SK-N-SH (cell line): ENCODE results near the gene EGLN3. TPM values are rescaled to one million over a fixed set of nuclear protein-coding genes. Genes with fewer than 3 reads are reported as not detected.

Source experiments
- CTCF ChIA-PET: fragments of 300-600, 350-600 bp; formaldehyde crosslinking; extraction: SDS; loops from one replicate; lab custom pipeline; 2021; lab: Yijun Ruan, JAX
- POLR2A ChIA-PET: fragments of 350-600 bp; sonication (Branson Sonifier 250); formaldehyde crosslinking; extraction: SDS; loops from one replicate; lab custom pipeline; 2020; ENCODE audit warnings: antibody characterized with exemption, inconsistent platforms; lab: Yijun Ruan, JAX
- DNase-seq: peaks from one replicate; pipeline ENCODE4 v3.0.0; 2012
- H2AFZ ChIP-seq: fragments of 200-600 bp; sonication (generic); 2 replicates; pipeline ENCODE4 v1.8.1; 2016; ENCODE audit warnings: antibody characterized with exemption, mild to moderate bottlenecking, low read depth
- H3F3A ChIP-seq: fragments of 200-600 bp; sonication (generic); replicated peaks from 2 replicates; pipeline ENCODE3; 2016; ENCODE audit warnings: antibody characterized with exemption, mild to moderate bottlenecking; ENCODE audit not compliant: insufficient read depth
- H3K27ac ChIP-seq, 2 experiments: fragments of 200-500 bp in 1 of 2; fragments of 200-600 bp in 1 of 2; sonication (Bioruptor generic) in 1 of 2; sonication (generic), shearing (Covaris generic) in 1 of 2; 2 replicates each; pipeline versions ENCODE4 v1.5.1 to v1.6.1; 2014 to 2016; ENCODE audit warnings: low read depth in 2 of 2, inconsistent platforms in 1 of 2, low read length in 1 of 2, mild to moderate bottlenecking in 1 of 2, mixed read lengths in 1 of 2
- H3K27me3 ChIP-seq: fragments of 200-600 bp; sonication (generic), shearing (Covaris generic); 2 replicates; pipeline ENCODE4 v1.6.1; 2016; ENCODE audit warnings: mixed run types; ENCODE audit not compliant: insufficient read depth
- H3K36me3 ChIP-seq, 2 experiments: fragments of 200-500 bp in 1 of 2; fragments of 200-600 bp in 1 of 2; sonication (Bioruptor generic) in 1 of 2; sonication (generic) in 1 of 2; replicated peaks in 1 of 2; 2 replicates each; pipeline versions ENCODE3 to v1.5.1; 2014 to 2016; ENCODE audit warnings: low read length in 1 of 2, mild to moderate bottlenecking in 1 of 2; ENCODE audit not compliant: insufficient read depth in 2 of 2, control insufficient read depth in 1 of 2
- H3K4me1 ChIP-seq, 2 experiments: fragments of 200-500 bp in 1 of 2; fragments of 200-600 bp in 1 of 2; sonication (Bioruptor generic) in 1 of 2; sonication (generic), shearing (Covaris generic) in 1 of 2; 2 replicates each; pipeline versions ENCODE4 v1.5.1 to v1.6.1; 2014 to 2016; ENCODE audit warnings: low read depth in 1 of 2, low read length in 1 of 2, mixed run types in 1 of 2; ENCODE audit not compliant: insufficient read depth in 2 of 2, control insufficient read depth in 1 of 2
- H3K4me2 ChIP-seq: fragments of 200-600 bp; sonication (generic), shearing (Covaris generic); 2 replicates; pipeline ENCODE4 v1.6.1; 2017; ENCODE audit warnings: mixed run types
- H3K4me3 ChIP-seq, 2 experiments: fragments of 200-500 bp in 1 of 2; fragments of 200-600 bp in 1 of 2; sonication (Bioruptor generic) in 1 of 2; sonication (generic), shearing (Covaris generic) in 1 of 2; 2 replicates each; pipeline versions ENCODE4 v1.5.1 to v1.8.1; 2014 to 2016; ENCODE audit warnings: low read depth in 2 of 2, inconsistent platforms in 1 of 2, low read length in 1 of 2, mild to moderate bottlenecking in 1 of 2, mixed read lengths in 1 of 2, moderate library complexity in 1 of 2
- H3K79me2 ChIP-seq: fragments of 200-600 bp; sonication (generic); 2 replicates; pipeline ENCODE4 v1.8.1; 2017; ENCODE audit warnings: mild to moderate bottlenecking; ENCODE audit not compliant: insufficient read depth
- H3K9ac ChIP-seq: fragments of 200-600 bp; sonication (generic); 2 replicates; pipeline ENCODE4 v1.6.1; 2017; ENCODE audit warnings: mixed run types
- H3K9me2 ChIP-seq: fragments of 200-600 bp; sonication (generic); 2 replicates; pipeline ENCODE4 v1.6.1; 2017; ENCODE audit warnings: mixed run types
- H3K9me3 ChIP-seq: fragments of 200-600 bp; sonication (generic); 2 replicates; pipeline ENCODE4 v1.6.1; 2017; ENCODE audit warnings: mixed run types, mild to moderate bottlenecking, moderate library complexity
- H4K20me1 ChIP-seq: fragments of 200-600 bp; sonication (generic); 2 replicates; pipeline ENCODE4 v1.6.1; 2017; ENCODE audit warnings: mild to moderate bottlenecking, mixed run types; ENCODE audit not compliant: insufficient read depth
- ELF1 ChIP-seq: IDR thresholded peaks from 2 replicates; pipeline ENCODE4 v1.4.0; 2012
- EP300 ChIP-seq, 2 experiments: IDR thresholded peaks; 2 replicates each; pipeline versions ENCODE4 v1.4.0 to v1.6.1; 2012; ENCODE audit warnings: borderline replicate concordance in 1 of 2, low read depth in 1 of 2, low read length in 1 of 2
- FOSL2 ChIP-seq: IDR thresholded peaks from 2 replicates; pipeline ENCODE4 v1.4.0; 2012; ENCODE audit warnings: low read depth, mild to moderate bottlenecking, moderate library complexity, borderline replicate concordance
- MEF2A ChIP-seq: IDR thresholded peaks from 2 replicates; pipeline ENCODE4 v1.4.0; 2012; ENCODE audit warnings: low read depth, borderline replicate concordance
- NRF1 ChIP-seq: IDR thresholded peaks from 2 replicates; pipeline ENCODE4 v1.6.1; 2012; ENCODE audit warnings: low read depth, mild to moderate bottlenecking, low read length
- RCOR1 ChIP-seq: fragments of 150-350 bp; IDR thresholded peaks from 2 replicates; pipeline ENCODE4 v1.6.1; 2017; ENCODE audit warnings: antibody characterized with exemption, low read length
- SMC3 ChIP-seq: IDR thresholded peaks from 2 replicates; pipeline ENCODE4 v1.6.1; 2012; ENCODE audit warnings: low read depth, low read length, improper control_type of control experiment
- TCF12 ChIP-seq: IDR thresholded peaks from 2 replicates; pipeline ENCODE4 v1.4.0; 2012
- TEAD4 ChIP-seq: IDR thresholded peaks from 2 replicates; pipeline ENCODE4 v1.4.0; 2012; ENCODE audit warnings: mild to moderate bottlenecking, borderline replicate concordance; ENCODE audit not compliant: insufficient read depth
- YY1 ChIP-seq: IDR thresholded peaks from 2 replicates; pipeline ENCODE4 v1.4.0; 2012; ENCODE audit warnings: low read depth, mild to moderate bottlenecking
- whole genome bisulfite sequencing: methylation state at CpG from one replicate; pipeline ENCODE4 v1.1.6; 2017; ENCODE audit warnings: low lambda C conversion rate; 5-methylcytosine and 5-hydroxymethylcytosine counted together
- polyA plus RNA-seq, 3 experiments: library from polyadenylated mRNA; depleted of rRNA; stranded (reverse); fragments of >200 nt; gene quantifications; 2 replicates each; pipeline ENCODE4 v1.2.3, GENCODE V29; 2012
- TF ChIP-seq, protein P1 (sequence below): IDR thresholded peaks from 2 replicates; pipeline ENCODE4 v1.6.1; 2012; ENCODE audit warnings: mild to moderate bottlenecking, low read depth, low read length, moderate library complexity
- TF ChIP-seq, protein P2 (sequence below): fragments of 200-600 bp; sonication (generic); IDR thresholded peaks from 2 replicates; pipeline ENCODE4 v1.6.1; 2017; ENCODE audit warnings: antibody characterized with exemption, mild to moderate bottlenecking, moderate library complexity
- TF ChIP-seq, protein P3 (sequence below): IDR thresholded peaks from 2 replicates; pipeline ENCODE4 v1.4.0; 2012; ENCODE audit warnings: low read depth
- TF ChIP-seq, protein P4 (sequence below): IDR thresholded peaks from 2 replicates; pipeline ENCODE4 v1.4.0; 2012; ENCODE audit warnings: low read depth, borderline replicate concordance
- TF ChIP-seq, protein P5 (sequence below): IDR thresholded peaks from 2 replicates; pipeline ENCODE4; 2012
- TF ChIP-seq, protein P6 (sequence below): fragments of 150-350 bp; IDR thresholded peaks from 2 replicates; pipeline ENCODE4 v1.6.1; 2016; ENCODE audit warnings: mild to moderate bottlenecking, low read depth, low read length
- TF ChIP-seq, protein P7 (sequence below): fragments of 150-350 bp; IDR thresholded peaks from 2 replicates; pipeline ENCODE4 v1.6.1; 2017; ENCODE audit warnings: antibody characterized with exemption, low read length, low read depth, borderline replicate concordance

Gene EGLN3
- polyA plus RNA-seq, 1 of the 3 experiments (the other 2 are of a cell fraction): 0.31 TPM

DNA sequence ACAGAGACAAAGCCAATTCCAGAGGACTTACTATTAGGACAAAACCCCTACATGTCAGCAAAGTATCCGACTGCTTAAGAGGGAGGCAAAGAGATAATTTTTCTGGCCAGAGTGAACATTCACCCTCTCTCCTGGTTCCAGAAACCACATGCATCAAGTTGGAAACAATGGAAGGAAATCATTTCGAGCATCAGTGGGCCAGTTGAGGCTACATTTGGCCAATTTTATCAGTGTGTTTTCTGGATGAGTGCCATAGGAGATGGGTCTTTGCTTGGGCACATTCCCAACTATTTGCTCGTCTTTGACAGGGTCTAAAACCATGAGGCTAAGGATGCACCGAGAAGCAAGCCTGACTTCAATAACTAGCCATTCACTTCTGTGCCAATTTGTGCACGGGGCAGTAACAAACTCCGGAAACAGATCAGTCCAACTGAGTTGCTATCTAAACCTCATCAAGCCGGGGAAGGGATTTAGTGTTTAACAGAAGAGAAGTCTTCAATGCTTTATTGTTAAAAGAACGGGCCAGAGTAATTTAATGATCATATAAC, 17.4 kb downstream of the EGLN3 start:
- Histone ChIP-seq H3K79me2 (no peaks in the 10 kb centered on the region), H3K9ac (no peak overlapping the region), H3K9me3 (no peaks in the 10 kb centered on the region), H3K9me2 (no peaks in the 10 kb centered on the region), H3K4me2 (no peak overlapping the region), H3K27me3 (no peaks in the 10 kb centered on the region), H3K4me1 (peaks cover 9 to 10% of the 10 kb centered on the region in 2 experiments; a peak in 2 of 4 replicates), H3K27ac (no peak overlapping the region), H3F3A (no peaks in the 10 kb centered on the region), H3K36me3 (no peaks in the 10 kb centered on the region), H4K20me1 (no peaks in the 10 kb centered on the region), H2AFZ (no peak overlapping the region), H3K4me3 (no peak overlapping the region)
- DNase-seq: no peak
- ChIA-PET CTCF (interaction anchor here (0.9 kb wide), 1 partner anchor 84 kb away, joined by 3 read pairs; no protein-coding TSS in a partner anchor), POLR2A (no interaction called here)
- 51% methylated on average over 8 of the region's 8 CpGs for WGBS
- no peak for TF ChIP-seq MEF2A
- TF ChIP-seq, protein P1, sequence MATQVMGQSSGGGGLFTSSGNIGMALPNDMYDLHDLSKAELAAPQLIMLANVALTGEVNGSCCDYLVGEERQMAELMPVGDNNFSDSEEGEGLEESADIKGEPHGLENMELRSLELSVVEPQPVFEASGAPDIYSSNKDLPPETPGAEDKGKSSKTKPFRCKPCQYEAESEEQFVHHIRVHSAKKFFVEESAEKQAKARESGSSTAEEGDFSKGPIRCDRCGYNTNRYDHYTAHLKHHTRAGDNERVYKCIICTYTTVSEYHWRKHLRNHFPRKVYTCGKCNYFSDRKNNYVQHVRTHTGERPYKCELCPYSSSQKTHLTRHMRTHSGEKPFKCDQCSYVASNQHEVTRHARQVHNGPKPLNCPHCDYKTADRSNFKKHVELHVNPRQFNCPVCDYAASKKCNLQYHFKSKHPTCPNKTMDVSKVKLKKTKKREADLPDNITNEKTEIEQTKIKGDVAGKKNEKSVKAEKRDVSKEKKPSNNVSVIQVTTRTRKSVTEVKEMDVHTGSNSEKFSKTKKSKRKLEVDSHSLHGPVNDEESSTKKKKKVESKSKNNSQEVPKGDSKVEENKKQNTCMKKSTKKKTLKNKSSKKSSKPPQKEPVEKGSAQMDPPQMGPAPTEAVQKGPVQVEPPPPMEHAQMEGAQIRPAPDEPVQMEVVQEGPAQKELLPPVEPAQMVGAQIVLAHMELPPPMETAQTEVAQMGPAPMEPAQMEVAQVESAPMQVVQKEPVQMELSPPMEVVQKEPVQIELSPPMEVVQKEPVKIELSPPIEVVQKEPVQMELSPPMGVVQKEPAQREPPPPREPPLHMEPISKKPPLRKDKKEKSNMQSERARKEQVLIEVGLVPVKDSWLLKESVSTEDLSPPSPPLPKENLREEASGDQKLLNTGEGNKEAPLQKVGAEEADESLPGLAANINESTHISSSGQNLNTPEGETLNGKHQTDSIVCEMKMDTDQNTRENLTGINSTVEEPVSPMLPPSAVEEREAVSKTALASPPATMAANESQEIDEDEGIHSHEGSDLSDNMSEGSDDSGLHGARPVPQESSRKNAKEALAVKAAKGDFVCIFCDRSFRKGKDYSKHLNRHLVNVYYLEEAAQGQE: no peak
- TF ChIP-seq, protein P2, sequence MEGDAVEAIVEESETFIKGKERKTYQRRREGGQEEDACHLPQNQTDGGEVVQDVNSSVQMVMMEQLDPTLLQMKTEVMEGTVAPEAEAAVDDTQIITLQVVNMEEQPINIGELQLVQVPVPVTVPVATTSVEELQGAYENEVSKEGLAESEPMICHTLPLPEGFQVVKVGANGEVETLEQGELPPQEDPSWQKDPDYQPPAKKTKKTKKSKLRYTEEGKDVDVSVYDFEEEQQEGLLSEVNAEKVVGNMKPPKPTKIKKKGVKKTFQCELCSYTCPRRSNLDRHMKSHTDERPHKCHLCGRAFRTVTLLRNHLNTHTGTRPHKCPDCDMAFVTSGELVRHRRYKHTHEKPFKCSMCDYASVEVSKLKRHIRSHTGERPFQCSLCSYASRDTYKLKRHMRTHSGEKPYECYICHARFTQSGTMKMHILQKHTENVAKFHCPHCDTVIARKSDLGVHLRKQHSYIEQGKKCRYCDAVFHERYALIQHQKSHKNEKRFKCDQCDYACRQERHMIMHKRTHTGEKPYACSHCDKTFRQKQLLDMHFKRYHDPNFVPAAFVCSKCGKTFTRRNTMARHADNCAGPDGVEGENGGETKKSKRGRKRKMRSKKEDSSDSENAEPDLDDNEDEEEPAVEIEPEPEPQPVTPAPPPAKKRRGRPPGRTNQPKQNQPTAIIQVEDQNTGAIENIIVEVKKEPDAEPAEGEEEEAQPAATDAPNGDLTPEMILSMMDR: no peak
- no peak for TF ChIP-seq RCOR1
- TF ChIP-seq, protein P3, sequence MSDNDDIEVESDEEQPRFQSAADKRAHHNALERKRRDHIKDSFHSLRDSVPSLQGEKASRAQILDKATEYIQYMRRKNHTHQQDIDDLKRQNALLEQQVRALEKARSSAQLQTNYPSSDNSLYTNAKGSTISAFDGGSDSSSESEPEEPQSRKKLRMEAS: no peak
- TF ChIP-seq FOSL2: no peak
- no peak for TF ChIP-seq ELF1
- no peak for TF ChIP-seq SMC3
- TF ChIP-seq TEAD4: no peak
- TF ChIP-seq NRF1: no peak
- no peak for TF ChIP-seq TCF12
- TF ChIP-seq, protein P4, sequence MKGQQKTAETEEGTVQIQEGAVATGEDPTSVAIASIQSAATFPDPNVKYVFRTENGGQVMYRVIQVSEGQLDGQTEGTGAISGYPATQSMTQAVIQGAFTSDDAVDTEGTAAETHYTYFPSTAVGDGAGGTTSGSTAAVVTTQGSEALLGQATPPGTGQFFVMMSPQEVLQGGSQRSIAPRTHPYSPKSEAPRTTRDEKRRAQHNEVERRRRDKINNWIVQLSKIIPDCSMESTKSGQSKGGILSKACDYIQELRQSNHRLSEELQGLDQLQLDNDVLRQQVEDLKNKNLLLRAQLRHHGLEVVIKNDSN: no peak
- TF ChIP-seq, protein P5, sequence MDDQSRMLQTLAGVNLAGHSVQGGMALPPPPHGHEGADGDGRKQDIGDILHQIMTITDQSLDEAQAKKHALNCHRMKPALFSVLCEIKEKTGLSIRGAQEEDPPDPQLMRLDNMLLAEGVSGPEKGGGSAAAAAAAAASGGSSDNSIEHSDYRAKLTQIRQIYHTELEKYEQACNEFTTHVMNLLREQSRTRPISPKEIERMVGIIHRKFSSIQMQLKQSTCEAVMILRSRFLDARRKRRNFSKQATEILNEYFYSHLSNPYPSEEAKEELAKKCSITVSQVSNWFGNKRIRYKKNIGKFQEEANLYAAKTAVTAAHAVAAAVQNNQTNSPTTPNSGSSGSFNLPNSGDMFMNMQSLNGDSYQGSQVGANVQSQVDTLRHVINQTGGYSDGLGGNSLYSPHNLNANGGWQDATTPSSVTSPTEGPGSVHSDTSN: no peak
- no peak for TF ChIP-seq YY1
- TF ChIP-seq EP300 (IDR thresholded peaks at IDR 0.05; ENCODE audit: borderline replicate concordance in 1 of 2, low read depth in 1 of 2, low read length in 1 of 2): no peak
- TF ChIP-seq, protein P6, sequence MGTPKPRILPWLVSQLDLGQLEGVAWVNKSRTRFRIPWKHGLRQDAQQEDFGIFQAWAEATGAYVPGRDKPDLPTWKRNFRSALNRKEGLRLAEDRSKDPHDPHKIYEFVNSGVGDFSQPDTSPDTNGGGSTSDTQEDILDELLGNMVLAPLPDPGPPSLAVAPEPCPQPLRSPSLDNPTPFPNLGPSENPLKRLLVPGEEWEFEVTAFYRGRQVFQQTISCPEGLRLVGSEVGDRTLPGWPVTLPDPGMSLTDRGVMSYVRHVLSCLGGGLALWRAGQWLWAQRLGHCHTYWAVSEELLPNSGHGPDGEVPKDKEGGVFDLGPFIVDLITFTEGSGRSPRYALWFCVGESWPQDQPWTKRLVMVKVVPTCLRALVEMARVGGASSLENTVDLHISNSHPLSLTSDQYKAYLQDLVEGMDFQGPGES: no peak
- TF ChIP-seq, protein P7, sequence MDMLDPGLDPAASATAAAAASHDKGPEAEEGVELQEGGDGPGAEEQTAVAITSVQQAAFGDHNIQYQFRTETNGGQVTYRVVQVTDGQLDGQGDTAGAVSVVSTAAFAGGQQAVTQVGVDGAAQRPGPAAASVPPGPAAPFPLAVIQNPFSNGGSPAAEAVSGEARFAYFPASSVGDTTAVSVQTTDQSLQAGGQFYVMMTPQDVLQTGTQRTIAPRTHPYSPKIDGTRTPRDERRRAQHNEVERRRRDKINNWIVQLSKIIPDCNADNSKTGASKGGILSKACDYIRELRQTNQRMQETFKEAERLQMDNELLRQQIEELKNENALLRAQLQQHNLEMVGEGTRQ: no peak
